ENCODE measurements around the gene UBE2J2. TPM values are rescaled to one million over a fixed set of nuclear protein-coding genes. Genes with fewer than 3 reads are reported as not detected.

Gene UBE2J2
- total and polyA plus RNA-seq, 2 of the 13 experiments (the other 11 are each of a cell fraction or from before 2014, with no cell fraction given), result 25.4 to 29.4 TPM

- TF ChIP-seq PBX2 (CRISPR knock-in tag; IDR thresholded peaks at IDR 0.05) (no peak), ZNF235 (CRISPR knock-in tag; IDR thresholded peaks at IDR 0.05; ENCODE audit: borderline replicate concordance) (0 out of 2 replicates have a peak, but pooled peaks have one; percentile 20), NFE2L1 (CRISPR knock-in tag; IDR thresholded peaks at IDR 0.05; ENCODE audit: borderline replicate concordance) (no peak), GZF1 (CRISPR knock-in tag; IDR thresholded peaks at IDR 0.05) (no peak), ZNF256 (CRISPR knock-in tag; conservative IDR thresholded peaks at IDR 0.05) (no peak), STAT5B (CRISPR knock-in tag; IDR thresholded peaks at IDR 0.05) (no peak), ZNF546 (CRISPR knock-in tag; conservative IDR thresholded peaks at IDR 0.05) (no peak), ZFP36L2 (CRISPR knock-in tag; IDR thresholded peaks at IDR 0.05) (no peak), NCOA1 (CRISPR knock-in tag; IDR thresholded peaks at IDR 0.05) (no peak), ZNF616 (CRISPR knock-in tag; IDR thresholded peaks at IDR 0.05; ENCODE audit: low read depth) (no peak), RFX5 (IDR thresholded peaks at IDR 0.05; ENCODE audit: low read depth, low read length) (no peak), ZFP36 (IDR thresholded peaks at IDR 0.05; ENCODE audit: borderline replicate concordance, low read depth, low read length, partially characterized antibody) (no peak), CREB1 (IDR thresholded peaks at IDR 0.05) (no peak; the same call in 1 of the 2 replicates), CREB1 (CRISPR knock-in tag; IDR thresholded peaks at IDR 0.05) (no peak), TAF15 (IDR thresholded peaks at IDR 0.05; ENCODE audit: low read depth, low read length, poor library complexity, severe bottlenecking) (no peak), ATF2 (CRISPR knock-in tag; IDR thresholded peaks at IDR 0.05) (peak; percentile 40; the same call in 1 of the 2 replicates), USF2 (IDR thresholded peaks at IDR 0.05; ENCODE audit: low read depth, low read length) (no peak), USF2 (CRISPR knock-in tag; IDR thresholded peaks at IDR 0.05; ENCODE audit: borderline replicate concordance) (0 out of 2 replicates have a peak, but pooled peaks have one; percentile 15), ZIK1 (CRISPR knock-in tag; IDR thresholded peaks at IDR 0.05; ENCODE audit: borderline replicate concordance, low read depth) (peak; percentile 57), ZNF33B (CRISPR knock-in tag; IDR thresholded peaks at IDR 0.05) (no peak)
- TF ChIP-seq, protein P1, sequence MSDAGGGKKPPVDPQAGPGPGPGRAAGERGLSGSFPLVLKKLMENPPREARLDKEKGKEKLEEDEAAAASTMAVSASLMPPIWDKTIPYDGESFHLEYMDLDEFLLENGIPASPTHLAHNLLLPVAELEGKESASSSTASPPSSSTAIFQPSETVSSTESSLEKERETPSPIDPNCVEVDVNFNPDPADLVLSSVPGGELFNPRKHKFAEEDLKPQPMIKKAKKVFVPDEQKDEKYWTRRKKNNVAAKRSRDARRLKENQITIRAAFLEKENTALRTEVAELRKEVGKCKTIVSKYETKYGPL (CRISPR knock-in tag; IDR thresholded peaks at IDR 0.05), result no peak; the same call in 1 of the 2 replicates
- TF ChIP-seq, protein P2, sequence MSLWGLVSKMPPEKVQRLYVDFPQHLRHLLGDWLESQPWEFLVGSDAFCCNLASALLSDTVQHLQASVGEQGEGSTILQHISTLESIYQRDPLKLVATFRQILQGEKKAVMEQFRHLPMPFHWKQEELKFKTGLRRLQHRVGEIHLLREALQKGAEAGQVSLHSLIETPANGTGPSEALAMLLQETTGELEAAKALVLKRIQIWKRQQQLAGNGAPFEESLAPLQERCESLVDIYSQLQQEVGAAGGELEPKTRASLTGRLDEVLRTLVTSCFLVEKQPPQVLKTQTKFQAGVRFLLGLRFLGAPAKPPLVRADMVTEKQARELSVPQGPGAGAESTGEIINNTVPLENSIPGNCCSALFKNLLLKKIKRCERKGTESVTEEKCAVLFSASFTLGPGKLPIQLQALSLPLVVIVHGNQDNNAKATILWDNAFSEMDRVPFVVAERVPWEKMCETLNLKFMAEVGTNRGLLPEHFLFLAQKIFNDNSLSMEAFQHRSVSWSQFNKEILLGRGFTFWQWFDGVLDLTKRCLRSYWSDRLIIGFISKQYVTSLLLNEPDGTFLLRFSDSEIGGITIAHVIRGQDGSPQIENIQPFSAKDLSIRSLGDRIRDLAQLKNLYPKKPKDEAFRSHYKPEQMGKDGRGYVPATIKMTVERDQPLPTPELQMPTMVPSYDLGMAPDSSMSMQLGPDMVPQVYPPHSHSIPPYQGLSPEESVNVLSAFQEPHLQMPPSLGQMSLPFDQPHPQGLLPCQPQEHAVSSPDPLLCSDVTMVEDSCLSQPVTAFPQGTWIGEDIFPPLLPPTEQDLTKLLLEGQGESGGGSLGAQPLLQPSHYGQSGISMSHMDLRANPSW (CRISPR knock-in tag; IDR thresholded peaks at IDR 0.05; ENCODE audit: borderline replicate concordance), result no peak
Observed at GRCh38 chr1:1307923-1308755, 34.5 kb upstream of the UBE2J2 start, which contains the start of the genes ACAP3 and PUSL1 (continued).

Measured in HepG2 (cell line).